GM10266 (cell line): Measurements from ENCODE around the gene LHX3.

Experiments used
- DNase-seq: peaks from one replicate; pipeline ENCODE4 v3.0.0; 2012; ENCODE audit errors: extremely low spot score
- CTCF ChIP-seq: IDR thresholded peaks from 2 replicates; pipeline ENCODE4 v1.5.1; 2012; ENCODE audit warnings: mild to moderate bottlenecking, low read depth; ENCODE audit not compliant: control insufficient read depth, insufficient read depth; ENCODE audit errors: missing control alignments

Gene LHX3

GRCh38 chr9:136218271-136218670 is 13.3 kb upstream of the LHX3 start:
- no peak for DNase-seq
- TF ChIP-seq CTCF = no peak

GRCh38 chr9:136216541-136217244 is 11.8 kb upstream of the LHX3 start:
- DNase-seq = no peak
- no peak for TF ChIP-seq CTCF

GRCh38 chr9:136213733-136214132 is 8.8 kb upstream of the LHX3 start:
- DNase-seq = no peak
- TF ChIP-seq CTCF = no peak

- no peak for DNase-seq
- TF ChIP-seq CTCF = no peak
Observed at GRCh38 chr9:136212345-136212950, 7.5 kb upstream of the LHX3 start.

- no peak for TF ChIP-seq CTCF
- DNase-seq = no peak
Observed at GRCh38 chr9:136211441-136212344, 6.8 kb upstream of the LHX3 start.

- no peak for TF ChIP-seq CTCF
- DNase-seq = no peak
Observed at GRCh38 chr9:136211006-136211405, 6.1 kb upstream of the LHX3 start.

GRCh38 chr9:136210276-136210675 is 5.3 kb upstream of the LHX3 start:
- no peak for DNase-seq
- TF ChIP-seq CTCF = no peak
